ENCODE data around the gene XAGE5.
A peak's percentile ranks its signal among the peaks of the same experiment; 100 is the strongest.
"Not testable (repeated sequence)": the region's sequence is repeated elsewhere in the genome, so short reads cannot be mapped to it uniquely, and the experiment has no call there.

XAGE5 gene

GRCh38 chrX:52839137-52839536, 28.1 kb downstream of the XAGE5 start:
- peaks cover 35 to 56% (median 48%) of the 10 kb centered on the region in 11 experiments for H3K27me3 ChIP-seq
- no peaks in the 10 kb centered on the region for H3K36me3 ChIP-seq
- no peak overlapping the region for H3K9ac ChIP-seq
- H3K4me3 ChIP-seq, result no peak overlapping the region
- no peak for TF ChIP-seq Cebpa-rat (IDR thresholded peaks at IDR 0.05)
- peaks cover 0 to 21% (median 7%) of the 10 kb centered on the region in 11 experiments; a peak in 11 of 22 replicates for H3K9me3 ChIP-seq (replicated peaks in 1 of 11)
- H3K4me2 ChIP-seq, result no peak overlapping the region
- no peaks in the 10 kb centered on the region for H3K4me1 ChIP-seq
- H4K20me1 ChIP-seq, result no peaks in the 10 kb centered on the region
- no peak overlapping the region for H3K27ac ChIP-seq

GRCh38 chrX:52843619-52844018, 32.5 kb downstream of the XAGE5 start:
- peaks cover 42 to 79% (median 60%) of the 10 kb centered on the region in 11 experiments for H3K27me3 ChIP-seq
- H3K36me3 ChIP-seq; H3K4me2 ChIP-seq; H3K9ac ChIP-seq; H3K9me3 ChIP-seq (replicated peaks in 1 of 11); H3K27ac ChIP-seq; H3K4me1 ChIP-seq; H4K20me1 ChIP-seq; H3K4me3 ChIP-seq: not testable (repeated sequence)

DNA sequence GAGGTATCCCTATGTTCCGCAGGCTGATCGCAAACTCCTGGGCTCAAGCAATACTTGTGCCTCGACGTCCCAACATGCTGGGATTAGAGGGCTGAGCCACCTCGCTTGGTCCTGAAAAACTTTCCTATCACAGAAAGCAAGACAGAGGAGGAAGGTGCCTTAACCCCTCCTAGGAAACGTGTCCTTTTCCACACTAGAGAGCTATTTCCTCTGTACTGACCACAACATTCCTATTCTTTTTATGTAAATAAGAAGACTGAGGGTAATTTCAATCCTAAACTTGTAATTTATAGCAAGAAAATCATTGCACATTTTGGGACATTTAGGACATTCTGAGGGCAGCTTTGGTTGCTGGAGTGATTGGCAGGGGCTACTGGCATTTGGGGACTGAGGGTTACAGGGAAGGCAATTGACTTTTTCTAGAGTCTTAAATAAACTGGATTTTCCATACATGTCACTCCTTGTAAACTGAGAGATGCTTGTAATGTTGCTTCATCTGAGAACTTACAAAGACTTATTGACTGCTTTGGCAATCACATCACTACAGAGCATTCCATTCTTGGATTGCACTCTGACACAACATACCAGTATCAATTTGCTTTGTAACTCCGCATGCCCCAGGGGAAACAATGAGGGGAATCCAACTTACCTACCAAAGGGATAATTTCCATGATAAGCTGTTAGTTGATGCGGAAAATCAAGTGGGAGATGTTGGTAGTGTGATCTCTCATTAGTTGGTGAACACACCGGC, 41.2 kb downstream of the XAGE5 start:
- H3K27me3 ChIP-seq, result peaks cover 78 to 97% (median 94%) of the 10 kb centered on the region in 11 experiments
- H3K4me3 ChIP-seq, result no peak overlapping the region
- peaks cover 0 to 21% (median 7%) of the 10 kb centered on the region in 11 experiments; a peak in 2 of 22 replicates for H3K9me3 ChIP-seq (replicated peaks in 1 of 11)
- no peaks in the 10 kb centered on the region for H3K36me3 ChIP-seq
- H3K4me1 ChIP-seq, result peaks cover 0 to 20% (median 7%) of the 10 kb centered on the region in 10 experiments; a peak in 10 of 20 replicates
- no peak for TF ChIP-seq Cebpa-rat (IDR thresholded peaks at IDR 0.05)
- peaks cover 0 to 5% (median 0%) of the 10 kb centered on the region in 11 experiments; a peak in 1 of 22 replicates for H4K20me1 ChIP-seq
- H3K4me2 ChIP-seq, result peak overlapping the region in 5 of 11 experiments; percentile 10 to 38 (median 28); a peak in 3 of 22 replicates
- no peak overlapping the region for H3K9ac ChIP-seq
- no peak overlapping the region for H3K27ac ChIP-seq

DNA sequence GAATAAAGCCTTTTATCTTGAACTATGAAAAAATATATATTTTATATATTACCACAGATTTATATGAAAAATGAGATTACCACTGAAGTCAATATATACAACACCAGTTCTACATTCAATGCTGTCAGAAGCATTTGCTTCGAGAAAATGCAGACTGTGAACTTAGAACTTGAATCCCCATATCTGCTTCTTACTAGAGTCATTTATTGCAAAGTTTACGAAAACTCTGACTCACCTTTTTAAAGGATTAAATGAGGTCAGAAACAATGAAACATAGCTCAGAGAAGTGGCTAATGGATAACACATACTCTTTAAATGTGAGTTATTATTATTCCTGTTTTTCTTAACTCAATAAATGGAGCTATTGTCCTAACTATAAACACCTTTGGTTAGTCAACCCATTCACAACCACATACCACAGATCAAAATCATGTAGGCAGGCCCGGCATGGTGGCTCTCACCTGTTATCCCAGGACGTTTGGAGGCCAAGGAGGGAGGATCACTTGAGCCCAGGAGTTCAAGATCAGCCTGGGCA, 46.0 kb downstream of the XAGE5 start:
- peaks cover 69 to 78% (median 75%) of the 10 kb centered on the region in 11 experiments for H3K27me3 ChIP-seq
- not testable (repeated sequence) for H3K4me3 ChIP-seq
- H3K9me3 ChIP-seq (replicated peaks in 1 of 11), result peaks cover 0 to 19% (median 0%) of the 10 kb centered on the region in 11 experiments; a peak in 5 of 22 replicates

GRCh38 chrX:52865343-52865998, 54.4 kb downstream of the XAGE5 start:
- peaks cover 0 to 6% (median 0%) of the 10 kb centered on the region in 11 experiments; a peak in 3 of 22 replicates for H4K20me1 ChIP-seq
- no peak overlapping the region for H3K9ac ChIP-seq
- TF ChIP-seq Cebpa-rat (IDR thresholded peaks at IDR 0.05), result no peak
- peaks cover 0 to 7% (median 0%) of the 10 kb centered on the region in 11 experiments; a peak in 2 of 22 replicates for H3K9me3 ChIP-seq (replicated peaks in 1 of 11)
- H3K27me3 ChIP-seq, result peaks cover 88 to 97% (median 96%) of the 10 kb centered on the region in 11 experiments
- no peak overlapping the region for H3K4me3 ChIP-seq
- H3K4me2 ChIP-seq, result no peak overlapping the region
- H3K36me3 ChIP-seq, result no peaks in the 10 kb centered on the region
- H3K4me1 ChIP-seq, result no peaks in the 10 kb centered on the region
- H3K27ac ChIP-seq, result no peak overlapping the region

More for the DNA sequence above, 46.0 kb downstream of the XAGE5 start:
- H3K36me3 ChIP-seq, H3K4me2 ChIP-seq, H3K9ac ChIP-seq, H3K27ac ChIP-seq, H4K20me1 ChIP-seq: not testable (repeated sequence)
- peaks cover 0 to 20% (median 7%) of the 10 kb centered on the region in 10 experiments; a peak in 10 of 20 replicates for H3K4me1 ChIP-seq
